D721Med (cell line): Measurements from ENCODE around the gene LMF2.

Experiments
- DNase-seq: peaks from one replicate; pipeline ENCODE4 v3.0.0; 2011; ENCODE audit warnings: low spot score; ENCODE audit not compliant: insufficient read length
- FAIRE-seq: peaks from 2 replicates; lab custom pipeline; 2011; peaks lifted over from hg19 to GRCh38; lab: Jason Lieb, UNC
- TF ChIP-seq, protein P1 (sequence below): IDR thresholded peaks from 2 replicates; pipeline ENCODE4 v1.5.1; 2012; ENCODE audit warnings: mild to moderate bottlenecking, control low read depth; ENCODE audit not compliant: insufficient read depth; ENCODE audit errors: missing control alignments

The LMF2 gene

DNA sequence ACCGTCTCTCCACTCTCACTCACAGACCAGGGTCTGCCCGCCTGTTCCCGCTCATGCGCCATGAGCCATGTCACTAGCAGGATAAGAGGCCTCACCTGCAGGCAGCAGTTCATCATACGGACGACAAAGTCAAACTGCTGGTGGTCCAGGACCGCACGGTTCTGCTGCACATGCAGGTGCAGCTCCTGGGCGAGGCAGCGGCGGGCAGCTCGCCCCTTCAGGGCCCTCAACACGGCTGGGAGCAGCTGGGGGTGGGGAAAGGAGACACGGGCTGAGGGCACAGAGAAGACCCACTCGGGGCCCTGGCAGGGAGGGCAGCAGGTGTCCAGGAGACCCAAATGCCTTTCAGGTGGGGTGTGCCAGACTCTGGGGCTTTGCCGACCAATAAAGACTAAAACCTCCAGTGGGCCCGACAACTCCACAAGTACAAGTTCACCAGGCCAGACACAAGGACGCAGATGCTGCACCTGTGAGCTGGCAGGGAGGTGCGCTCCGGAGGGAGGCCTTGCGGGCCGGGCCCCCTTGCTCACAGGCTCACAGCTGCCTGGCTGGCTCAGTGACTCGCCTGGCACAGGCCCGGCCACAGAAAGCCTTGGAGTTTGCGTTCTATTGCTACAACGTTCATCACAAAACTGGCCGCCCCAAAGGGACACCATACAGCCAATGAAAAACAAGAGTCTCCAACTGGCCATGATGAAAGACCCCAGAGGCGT is 44.2 kb downstream of the LMF2 start:
- FAIRE-seq: no peak
- TF ChIP-seq, protein P1, sequence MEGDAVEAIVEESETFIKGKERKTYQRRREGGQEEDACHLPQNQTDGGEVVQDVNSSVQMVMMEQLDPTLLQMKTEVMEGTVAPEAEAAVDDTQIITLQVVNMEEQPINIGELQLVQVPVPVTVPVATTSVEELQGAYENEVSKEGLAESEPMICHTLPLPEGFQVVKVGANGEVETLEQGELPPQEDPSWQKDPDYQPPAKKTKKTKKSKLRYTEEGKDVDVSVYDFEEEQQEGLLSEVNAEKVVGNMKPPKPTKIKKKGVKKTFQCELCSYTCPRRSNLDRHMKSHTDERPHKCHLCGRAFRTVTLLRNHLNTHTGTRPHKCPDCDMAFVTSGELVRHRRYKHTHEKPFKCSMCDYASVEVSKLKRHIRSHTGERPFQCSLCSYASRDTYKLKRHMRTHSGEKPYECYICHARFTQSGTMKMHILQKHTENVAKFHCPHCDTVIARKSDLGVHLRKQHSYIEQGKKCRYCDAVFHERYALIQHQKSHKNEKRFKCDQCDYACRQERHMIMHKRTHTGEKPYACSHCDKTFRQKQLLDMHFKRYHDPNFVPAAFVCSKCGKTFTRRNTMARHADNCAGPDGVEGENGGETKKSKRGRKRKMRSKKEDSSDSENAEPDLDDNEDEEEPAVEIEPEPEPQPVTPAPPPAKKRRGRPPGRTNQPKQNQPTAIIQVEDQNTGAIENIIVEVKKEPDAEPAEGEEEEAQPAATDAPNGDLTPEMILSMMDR: no peak
- DNase-seq: no peak

DNA sequence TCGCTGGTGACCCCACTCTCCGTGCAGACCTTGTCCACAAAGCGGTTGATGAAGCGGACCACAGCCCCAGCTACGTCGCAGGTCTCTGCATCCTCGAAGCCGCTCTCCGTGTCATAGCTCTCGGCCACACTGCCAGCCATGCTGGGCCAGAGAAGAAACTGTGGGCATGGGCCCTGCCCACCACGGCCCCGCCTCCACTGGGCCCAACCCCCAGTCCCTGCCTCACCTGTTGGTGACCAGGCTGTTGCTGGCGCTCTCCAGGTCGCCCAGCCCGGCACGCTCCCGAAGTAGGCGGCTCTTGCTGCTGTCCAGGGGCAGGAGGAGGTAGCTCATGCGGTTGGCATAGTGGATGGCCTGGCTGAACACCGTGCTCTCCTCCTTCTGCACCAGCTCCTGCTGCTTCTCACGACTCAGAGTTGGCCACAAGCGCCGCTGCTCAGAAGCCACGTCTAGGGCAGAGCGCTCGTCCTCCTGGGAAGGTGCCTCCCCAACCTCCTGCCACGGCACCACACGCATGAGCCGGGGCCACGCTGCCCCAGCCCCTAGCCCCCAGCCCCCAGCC is 45.4 kb downstream of the LMF2 start:
- DNase-seq: no peak
- TF ChIP-seq, protein P1: no peak
- FAIRE-seq: no peak

DNA sequence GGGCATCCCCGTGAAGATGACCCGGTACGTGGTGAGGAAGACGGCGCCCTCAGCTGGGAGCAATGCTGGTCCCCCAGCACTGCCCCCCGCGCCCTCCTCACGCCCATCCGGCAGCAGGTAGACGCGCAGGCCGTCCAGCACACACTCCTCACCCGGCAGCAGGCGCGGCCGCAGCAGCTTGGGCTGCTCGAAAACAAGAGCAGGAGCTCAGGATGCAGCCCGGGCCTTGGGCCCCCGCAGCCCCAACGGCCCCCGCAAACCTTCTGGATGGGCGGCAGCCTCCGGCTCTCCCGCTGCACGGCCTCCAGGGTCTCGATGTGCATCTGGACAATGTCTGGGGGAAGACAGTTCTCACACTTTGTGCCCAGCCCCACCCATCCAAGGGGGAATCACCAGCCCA is 46.0 kb downstream of the LMF2 start:
- TF ChIP-seq, protein P1: no peak
- no peak for DNase-seq
- no peak for FAIRE-seq

DNA sequence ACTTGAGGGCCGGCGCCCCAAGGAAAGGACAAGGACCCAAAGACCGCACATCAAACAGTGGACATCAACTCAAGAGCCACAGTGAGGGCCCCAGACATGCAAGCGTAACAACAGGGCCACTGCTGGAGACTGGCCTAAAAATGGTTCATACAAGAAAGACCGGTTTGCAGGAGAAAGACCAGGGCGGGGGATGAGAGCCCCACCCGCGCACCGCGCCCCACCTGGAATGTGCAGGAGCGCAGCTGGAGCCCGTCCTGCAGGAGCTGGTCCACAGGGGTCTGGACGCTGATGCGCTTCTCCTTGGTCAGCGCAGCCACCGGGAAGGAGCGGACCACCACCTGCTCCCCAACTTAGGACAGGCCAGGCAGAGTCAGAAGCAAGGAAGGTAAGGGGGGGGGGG is 46.6 kb downstream of the LMF2 start:
- no peak for DNase-seq
- no peak for FAIRE-seq
- TF ChIP-seq, protein P1: no peak

DNA sequence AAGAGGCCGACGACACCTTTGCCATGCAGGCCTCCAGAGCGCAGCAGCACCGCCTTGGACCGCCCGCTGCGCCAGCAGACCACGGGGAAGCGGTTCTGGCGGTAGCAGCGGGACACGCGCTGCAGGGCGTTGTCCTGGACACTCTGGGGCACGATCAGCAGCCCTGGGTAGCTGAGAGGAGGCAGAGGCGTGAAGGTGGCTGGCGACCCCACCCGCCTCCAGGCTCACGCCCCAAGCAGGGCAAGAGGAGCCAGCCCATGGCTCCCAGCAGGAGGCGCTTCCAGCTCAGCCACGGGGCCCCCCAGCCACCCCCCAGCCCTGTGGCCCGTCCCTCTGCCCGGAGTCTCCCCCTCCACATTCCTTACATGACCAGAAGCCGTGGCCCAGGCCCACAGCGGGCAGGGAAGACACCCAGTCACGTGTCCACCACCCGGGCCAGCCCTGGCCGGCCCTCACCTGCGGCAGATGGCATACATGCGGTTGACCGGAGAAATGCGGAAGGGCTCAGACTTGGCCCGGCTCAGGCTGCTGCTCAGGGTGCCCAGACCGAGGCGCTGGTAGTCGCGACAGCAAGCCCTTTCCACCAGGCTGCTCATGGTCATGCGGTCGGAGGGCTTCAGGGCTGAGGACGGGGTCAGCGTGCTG is 47.9 kb downstream of the LMF2 start:
- TF ChIP-seq, protein P1: no peak
- no peak for FAIRE-seq
- DNase-seq: no peak

DNA sequence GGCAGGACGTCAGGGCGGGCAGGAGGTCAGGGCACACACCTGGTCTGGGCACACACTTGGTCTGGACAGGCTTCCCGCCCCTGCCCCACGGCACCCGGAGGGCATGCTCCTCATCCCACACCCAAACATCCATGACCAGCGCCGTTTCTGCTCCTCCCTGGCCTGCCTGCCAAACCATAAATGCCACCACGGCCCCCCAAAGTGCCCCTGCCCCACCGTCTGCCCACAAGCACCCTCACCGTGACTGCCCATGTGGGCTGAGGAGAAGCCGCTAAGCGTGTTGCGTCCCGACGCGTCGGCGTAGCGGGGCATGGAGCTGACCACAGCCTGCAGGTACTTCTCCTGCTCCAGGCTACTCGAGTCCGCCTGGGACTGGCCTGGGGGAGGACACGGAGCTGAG is 48.5 kb downstream of the LMF2 start:
- FAIRE-seq (no peak), DNase-seq (no peak)
- TF ChIP-seq, protein P1: no peak
